ENCODE data around the gene PPOX. TPM values are rescaled to one million over a fixed set of nuclear protein-coding genes. Genes with fewer than 3 reads are reported as not detected.

The PPOX gene
- total RNA-seq, 4 donors from 2014 or later = 22.2 to 75.2 (median 37.2) TPM

DNA sequence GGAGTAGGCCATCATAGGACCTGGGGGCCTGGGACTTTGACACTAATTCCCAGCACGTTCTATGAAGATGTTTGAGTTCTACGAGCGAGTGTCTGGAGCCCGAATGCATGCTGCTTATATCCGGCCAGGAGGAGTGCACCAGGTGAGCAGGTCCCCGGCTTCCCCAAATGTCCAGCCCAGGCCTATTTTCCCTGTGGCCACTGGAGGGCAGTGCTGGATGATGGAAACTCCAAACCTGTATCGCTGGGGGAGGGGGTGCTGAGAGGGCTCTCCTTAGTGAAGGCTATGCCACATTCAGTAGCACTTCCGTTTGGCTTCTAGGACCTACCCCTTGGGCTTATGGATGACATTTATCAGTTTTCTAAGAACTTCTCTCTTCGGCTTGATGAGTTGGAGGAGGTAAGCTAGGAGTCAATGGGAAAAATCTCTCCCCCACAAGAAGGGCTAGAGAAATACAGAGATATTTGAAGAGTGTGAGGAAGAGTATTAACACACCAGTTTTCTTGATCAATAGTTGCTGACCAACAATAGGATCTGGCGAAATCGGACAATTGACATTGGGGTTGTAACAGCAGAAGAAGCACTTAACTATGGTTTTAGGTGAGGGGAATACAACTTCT lies 43.7 kb downstream of the PPOX start:
- Histone ChIP-seq H3K27ac (no peak overlapping the region), H3K4me1 (peaks cover 15% of the 10 kb centered on the region), H3K9me3 (no peaks in the 10 kb centered on the region), H3K4me3 (no peak overlapping the region), H3K27me3 (no peaks in the 10 kb centered on the region), H3K36me3 (peaks cover 99% of the 10 kb centered on the region)
- WGBS = 43% methylated on average over 11 of the region's 11 CpGs
- TF ChIP-seq, protein P1, sequence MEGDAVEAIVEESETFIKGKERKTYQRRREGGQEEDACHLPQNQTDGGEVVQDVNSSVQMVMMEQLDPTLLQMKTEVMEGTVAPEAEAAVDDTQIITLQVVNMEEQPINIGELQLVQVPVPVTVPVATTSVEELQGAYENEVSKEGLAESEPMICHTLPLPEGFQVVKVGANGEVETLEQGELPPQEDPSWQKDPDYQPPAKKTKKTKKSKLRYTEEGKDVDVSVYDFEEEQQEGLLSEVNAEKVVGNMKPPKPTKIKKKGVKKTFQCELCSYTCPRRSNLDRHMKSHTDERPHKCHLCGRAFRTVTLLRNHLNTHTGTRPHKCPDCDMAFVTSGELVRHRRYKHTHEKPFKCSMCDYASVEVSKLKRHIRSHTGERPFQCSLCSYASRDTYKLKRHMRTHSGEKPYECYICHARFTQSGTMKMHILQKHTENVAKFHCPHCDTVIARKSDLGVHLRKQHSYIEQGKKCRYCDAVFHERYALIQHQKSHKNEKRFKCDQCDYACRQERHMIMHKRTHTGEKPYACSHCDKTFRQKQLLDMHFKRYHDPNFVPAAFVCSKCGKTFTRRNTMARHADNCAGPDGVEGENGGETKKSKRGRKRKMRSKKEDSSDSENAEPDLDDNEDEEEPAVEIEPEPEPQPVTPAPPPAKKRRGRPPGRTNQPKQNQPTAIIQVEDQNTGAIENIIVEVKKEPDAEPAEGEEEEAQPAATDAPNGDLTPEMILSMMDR (IDR thresholded peaks at IDR 0.05) = peak; percentile 83 to 84
- no peak for TF ChIP-seq EP300 (IDR thresholded peaks at IDR 0.05)
- no peak for TF ChIP-seq POLR2A (IDR thresholded peaks at IDR 0.05)
- no peak for TF ChIP-seq POLR2AphosphoS5 (IDR thresholded peaks at IDR 0.05)
- no peak for DNase-seq (ENCODE audit: low spot score in 2 of 2)

DNA sequence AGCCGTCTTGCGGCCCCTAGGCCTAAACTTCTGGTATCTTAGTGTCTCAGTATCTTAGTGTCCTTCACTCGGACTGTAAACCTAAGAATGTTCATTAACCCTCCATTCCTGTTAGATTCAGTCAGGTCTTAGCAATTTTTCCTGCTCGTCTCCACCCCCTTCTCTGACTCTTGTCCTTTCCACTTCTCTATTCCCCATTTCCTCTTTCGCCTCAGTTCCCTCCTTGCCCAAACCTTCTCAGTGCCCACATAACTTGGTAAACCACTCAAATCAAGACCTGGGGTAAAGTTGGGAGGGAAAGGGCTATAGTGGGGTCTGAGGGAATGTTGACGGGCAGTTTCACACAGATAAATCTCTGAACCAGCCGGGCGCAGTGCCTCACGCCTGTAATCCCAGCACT lies 48.1 kb downstream of the PPOX start:
- Histone ChIP-seq H3K9me3 (no peaks in the 10 kb centered on the region), H3K4me1 (peaks cover 2% of the 10 kb centered on the region), H3K4me3 (peak overlapping the region; percentile 39), H3K27me3 (no peaks in the 10 kb centered on the region), H3K27ac (no peak overlapping the region), H3K36me3 (peaks cover 59% of the 10 kb centered on the region)
- TF ChIP-seq EP300 (IDR thresholded peaks at IDR 0.05) = no peak
- no peak for DNase-seq (ENCODE audit: low spot score in 2 of 2)
- WGBS = 91% methylated on average over 9 of the region's 9 CpGs

- Histone ChIP-seq H3K9me3 (no peaks in the 10 kb centered on the region), H3K27ac (peak within 1 kb of the TSS; percentile 54), H3K36me3 (peaks cover 52% of the 10 kb centered on the region), H3K27me3 (no peaks in the 10 kb centered on the region), H3K4me1 (peaks cover 1% of the 10 kb centered on the region), H3K4me3 (peak within 1 kb of the TSS; percentile 39)
- TF ChIP-seq POLR2A (IDR thresholded peaks at IDR 0.05) (peak in 1 of 2 donors; percentile 32), EP300 (IDR thresholded peaks at IDR 0.05) (no peak), POLR2AphosphoS5 (IDR thresholded peaks at IDR 0.05) (no peak)
- TF ChIP-seq, protein P1 (IDR thresholded peaks at IDR 0.05) = no peak
- DNase-seq (ENCODE audit: low spot score in 2 of 2) = no peak
- 75% methylated on average over 10 of the region's 10 CpGs for WGBS
Observed at GRCh38 chr1:161215076-161215475, 48.9 kb downstream of the PPOX start, which contains the start of gene FCER1G. FCER1G (plus strand) TSS chr1:161215295; CDS start chr1:161215322, 27 bp downstream.

GRCh38 chr1:161216945-161217712 lies 50.9 kb downstream of the PPOX start:
- H3K9me3 ChIP-seq = no peaks in the 10 kb centered on the region
- H3K4me1 ChIP-seq = no peaks in the 10 kb centered on the region
- H3K36me3 ChIP-seq = peaks cover 32% of the 10 kb centered on the region
- peak overlapping the region; percentile 39 for H3K4me3 ChIP-seq
- H3K27ac ChIP-seq = peak overlapping the region; percentile 51
- DNase-seq (ENCODE audit: low spot score in 2 of 2) = no peak
- TF ChIP-seq POLR2AphosphoS5 (IDR thresholded peaks at IDR 0.05) (peak in 1 of 3 donors; percentile 56), POLR2A (IDR thresholded peaks at IDR 0.05) (peak in 1 of 2 donors; percentile 19), EP300 (IDR thresholded peaks at IDR 0.05) (no peak)
- TF ChIP-seq, protein P1 (IDR thresholded peaks at IDR 0.05) = no peak
- 56% methylated on average over 7 of the region's 7 CpGs for WGBS
- no peaks in the 10 kb centered on the region for H3K27me3 ChIP-seq

DNA sequence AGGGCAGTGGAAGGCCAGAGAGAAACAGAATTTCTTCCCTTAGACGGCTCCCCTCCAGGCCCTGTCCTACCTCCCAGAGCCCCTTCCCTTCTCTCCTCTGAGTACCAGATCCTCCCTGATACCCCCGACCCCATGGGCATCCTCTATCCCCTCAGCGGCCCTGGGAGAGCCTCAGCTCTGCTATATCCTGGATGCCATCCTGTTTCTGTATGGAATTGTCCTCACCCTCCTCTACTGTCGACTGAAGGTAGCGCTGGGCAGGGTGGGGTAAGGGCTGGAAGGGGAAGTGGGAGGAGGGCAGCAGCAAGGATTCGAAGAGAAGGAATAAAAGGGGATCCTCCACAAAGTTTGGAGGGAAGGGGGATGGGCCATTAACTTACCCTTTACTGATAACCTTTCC lies 51.6 kb downstream of the PPOX start:
- Histone ChIP-seq H3K36me3 (peaks cover 25% of the 10 kb centered on the region), H3K4me3 (peak overlapping the region; percentile 39), H3K4me1 (no peaks in the 10 kb centered on the region), H3K9me3 (no peaks in the 10 kb centered on the region), H3K27me3 (no peaks in the 10 kb centered on the region), H3K27ac (peak overlapping the region; percentile 18)
- no peak for DNase-seq (ENCODE audit: low spot score in 2 of 2)
- WGBS = 64% methylated on average over 6 of the region's 6 CpGs
- TF ChIP-seq EP300 (IDR thresholded peaks at IDR 0.05) (no peak), POLR2AphosphoS5 (IDR thresholded peaks at IDR 0.05) (no peak), POLR2A (IDR thresholded peaks at IDR 0.05) (no peak)
- TF ChIP-seq, protein P1 (IDR thresholded peaks at IDR 0.05) = no peak
